GM19099 (cell line): ENCODE data around the gene ZNF581.

Experiments
- POLR2A ChIP-seq: IDR thresholded peaks from 3 replicates; pipeline ENCODE4 v1.6.1; 2011; ENCODE audit warnings: low read depth; ENCODE audit not compliant: insufficient read length; ENCODE audit errors: extremely low read depth

ZNF581 gene

GRCh38 chr19:55659822-55660221 is 16.4 kb downstream of the ZNF581 start:
- TF ChIP-seq POLR2A: no peak

GRCh38 chr19:55660404-55660803 is 17.0 kb downstream of the ZNF581 start:
- TF ChIP-seq POLR2A: no peak

GRCh38 chr19:55660991-55661390 is 17.5 kb downstream of the ZNF581 start:
- no peak for TF ChIP-seq POLR2A

- no peak for TF ChIP-seq POLR2A
These were observed 18.4 kb downstream of the ZNF581 start for GRCh38 chr19:55661826-55662225.

- TF ChIP-seq POLR2A: no peak
These were observed 20.5 kb downstream of the ZNF581 start for GRCh38 chr19:55663846-55664536.

GRCh38 chr19:55666343-55667005 is 23.0 kb downstream of the ZNF581 start:
- no peak for TF ChIP-seq POLR2A

- TF ChIP-seq POLR2A: no peak
These were observed 23.5 kb downstream of the ZNF581 start for GRCh38 chr19:55667006-55667381.

GRCh38 chr19:55667511-55667910 is 24.1 kb downstream of the ZNF581 start:
- no peak for TF ChIP-seq POLR2A

GRCh38 chr19:55667958-55668357 is 24.5 kb downstream of the ZNF581 start:
- no peak for TF ChIP-seq POLR2A

- no peak for TF ChIP-seq POLR2A
These were observed 25.3 kb downstream of the ZNF581 start for GRCh38 chr19:55668603-55669348.

GRCh38 chr19:55669418-55670279 is 26.2 kb downstream of the ZNF581 start:
- no peak for TF ChIP-seq POLR2A

- TF ChIP-seq POLR2A: no peak
These were observed 27.0 kb downstream of the ZNF581 start for GRCh38 chr19:55670280-55671053.

GRCh38 chr19:55671054-55671378 is 27.6 kb downstream of the ZNF581 start:
- TF ChIP-seq POLR2A: no peak

- TF ChIP-seq POLR2A: no peak
These were observed 29.0 kb downstream of the ZNF581 start for GRCh38 chr19:55672418-55672817.
